ENCODE data around the gene PIP4P1. TPM values are rescaled to one million over a fixed set of nuclear protein-coding genes. Genes with fewer than 3 reads are reported as not detected.

PIP4P1 gene
- total RNA-seq = 27.3 TPM

GRCh38 chr14:20461225-20462141 lies at the start of gene PIP4P1:
Gene PIP4P1, minus strand, starts transcription at chr14:20461434. Its CDS starts 109 bp downstream, at chr14:20461325.

DNA sequence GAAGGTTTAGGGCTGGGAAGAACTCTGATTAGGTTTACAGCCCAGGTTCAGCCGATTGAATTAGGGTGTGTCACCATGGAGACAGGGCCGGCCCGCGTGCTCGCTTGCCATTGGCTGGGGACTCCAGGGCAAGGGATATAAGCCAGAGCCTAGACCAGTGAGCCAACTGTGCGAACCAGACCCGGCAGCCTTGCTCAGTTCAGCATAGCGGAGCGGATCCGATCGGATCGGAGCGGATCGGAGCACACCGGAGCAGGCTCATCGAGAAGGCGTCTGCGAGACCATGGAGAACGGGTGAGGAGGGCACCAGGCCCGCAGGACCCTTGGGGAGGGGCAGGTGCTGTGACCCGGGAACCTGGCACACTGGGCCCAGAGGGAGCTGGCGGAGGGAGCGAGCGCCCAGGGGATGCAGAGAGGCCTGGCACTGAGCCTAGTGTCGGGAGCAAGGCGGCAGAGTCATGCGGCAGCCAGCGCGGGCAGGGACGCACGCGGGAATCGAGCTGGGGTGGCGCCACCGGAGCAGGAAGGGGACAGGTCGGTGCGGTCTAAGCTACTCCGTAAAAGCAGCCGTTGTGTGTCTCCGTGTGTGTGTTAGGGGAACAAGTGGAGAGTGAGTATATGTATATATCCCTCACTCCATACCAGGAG lies 8.1 kb upstream of the PIP4P1 start, which contains the start of gene PNP:
Gene PNP (plus strand): TSS at position 165 of the 648 bp plus-strand sequence. CDS start 119 bp downstream, at position 284.

GRCh38 chr14:20454516-20455354 lies 6.5 kb downstream of the PIP4P1 start, which contains the start of the genes APEX1 and OSGEP:
Gene APEX1, plus strand, starts transcription at chr14:20455226. Its CDS starts 420 bp downstream, at chr14:20455646.
Gene OSGEP, minus strand, starts transcription at chr14:20454812. Its CDS starts 129 bp downstream, at chr14:20454683.

DNA sequence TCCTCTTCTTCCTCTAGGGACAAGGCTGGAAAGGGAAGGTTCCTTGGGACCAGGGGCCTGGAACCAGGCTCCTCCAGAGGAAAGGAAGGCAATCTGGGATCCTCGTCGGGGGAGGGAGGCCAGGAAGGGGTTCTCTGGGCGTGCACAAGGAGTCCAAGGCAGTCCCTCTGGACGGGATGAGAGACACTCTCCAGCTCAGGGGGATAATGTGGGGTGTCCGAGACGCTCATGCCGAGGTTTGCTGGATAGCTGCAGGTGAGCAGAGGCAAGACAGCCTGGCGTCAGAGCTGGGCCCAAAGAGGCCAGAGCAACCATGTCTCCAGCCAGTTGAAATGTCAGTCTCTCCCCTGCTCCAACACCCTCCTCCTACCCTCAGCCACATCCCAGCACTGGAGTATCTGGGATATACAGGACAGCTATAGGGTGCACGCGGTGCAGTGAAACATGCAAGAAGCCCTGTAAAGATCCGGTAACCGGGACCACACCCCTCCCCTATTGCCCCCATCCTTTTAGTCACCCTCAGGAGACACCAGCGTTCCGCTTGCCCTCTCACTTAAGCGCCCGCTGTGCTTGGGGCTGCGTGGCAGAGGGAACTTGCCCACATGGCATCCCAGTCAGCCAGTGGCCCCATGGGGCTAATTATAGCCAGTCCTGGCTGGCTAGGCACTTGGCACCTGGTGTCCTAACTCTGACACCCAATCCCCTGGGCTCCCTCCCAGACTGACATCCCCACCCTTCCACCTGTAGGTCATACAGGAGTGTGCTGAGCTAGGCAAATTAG lies 25.5 kb downstream of the PIP4P1 start, which contains the start of gene KLHL33:
Gene KLHL33 (minus strand): TSS at position 585 of the 781 bp plus-strand sequence. CDS start 355 bp downstream, at position 230.

DNA sequence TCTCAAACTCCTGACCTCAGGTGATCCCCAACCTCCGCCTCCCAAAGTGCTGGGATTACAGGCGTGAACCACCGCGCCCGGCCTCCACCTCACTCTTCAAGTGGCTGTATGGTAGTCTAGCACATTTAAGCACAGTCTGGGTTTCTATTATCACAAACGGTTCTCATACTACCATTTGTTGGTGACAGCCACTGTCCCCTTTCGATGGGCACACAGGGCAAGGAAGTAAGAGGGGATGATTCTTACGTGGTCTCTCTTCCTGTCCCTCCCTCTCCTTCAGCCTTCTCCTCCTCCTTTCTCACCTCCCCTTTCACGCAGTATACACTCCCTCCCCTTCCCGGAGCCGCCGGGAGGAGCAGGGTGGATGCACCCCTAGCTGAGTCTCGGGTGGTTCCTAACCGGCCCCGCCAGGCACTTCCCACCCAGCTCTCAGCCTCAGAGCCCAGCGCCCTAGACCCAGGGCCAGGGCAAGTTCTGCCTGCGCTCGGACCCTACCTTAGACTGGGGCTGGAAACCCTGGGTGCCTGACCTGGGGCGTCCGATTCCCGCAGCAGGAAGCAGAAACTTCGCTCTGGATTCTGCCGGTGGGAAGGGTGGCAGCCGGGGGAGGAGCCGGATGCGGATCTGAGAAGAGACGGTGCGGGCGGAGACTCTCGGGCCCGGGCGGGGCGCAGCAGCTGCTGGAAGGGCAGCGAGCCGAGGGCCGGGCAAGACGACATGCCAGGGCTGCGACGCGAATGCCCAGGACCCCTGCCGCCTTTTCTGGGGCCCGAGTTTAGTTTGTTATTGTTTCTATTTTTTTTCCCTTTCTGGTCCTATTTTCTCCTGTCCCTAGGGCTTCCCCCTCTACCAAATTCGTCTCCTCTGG lies 48.1 kb downstream of the PIP4P1 start, which contains the start of gene TEP1:
Gene TEP1 (minus strand): TSS at position 626 of the 868 bp plus-strand sequence. CDS start 5,062 bp downstream, outside the sequence.

Other genes starting within 250 kb of the PIP4P1 start
- not detected for gene OR11H6, start 237.7 kb downstream of the PIP4P1 start, total RNA-seq
- gene OR11H7, start 232.5 kb downstream of the PIP4P1 start, total RNA-seq = not detected
- gene OR11H4, start 222.1 kb downstream of the PIP4P1 start, total RNA-seq = not detected
- gene TTC5, start 155.5 kb downstream of the PIP4P1 start, total RNA-seq = 30.5 TPM
- 72.0 TPM for gene CCNB1IP1, start 128.2 kb downstream of the PIP4P1 start, total RNA-seq
- gene PARP2, start 117.8 kb downstream of the PIP4P1 start, total RNA-seq = 21.3 TPM
- 13.4 TPM for gene TEP1, start 47.9 kb downstream of the PIP4P1 start, total RNA-seq
- 0.99 TPM for gene KLHL33, start 25.3 kb downstream of the PIP4P1 start, total RNA-seq
- 52.9 TPM for gene OSGEP, start 6.6 kb downstream of the PIP4P1 start, total RNA-seq
- gene APEX1, start 6.2 kb downstream of the PIP4P1 start, total RNA-seq = 116 TPM
- 14.8 TPM for gene PNP, start 8.0 kb upstream of the PIP4P1 start, total RNA-seq
- gene RNASE10, start 44.1 kb upstream of the PIP4P1 start, total RNA-seq = not detected
- not detected for gene RNASE9, start 99.6 kb upstream of the PIP4P1 start, total RNA-seq
- not detected for gene RNASE11, start 126.6 kb upstream of the PIP4P1 start, total RNA-seq
- gene RNASE12, start 129.9 kb upstream of the PIP4P1 start, total RNA-seq = not detected
- gene OR6S1, start 180.3 kb upstream of the PIP4P1 start, total RNA-seq = not detected
- gene RNASE4, start 223.1 kb upstream of the PIP4P1 start, total RNA-seq = 27.0 TPM
- 5.1 TPM for gene ANG, start 227.3 kb upstream of the PIP4P1 start, total RNA-seq

Data from camera-type eye (tissue), 1 donor.